Lower lobe of right lung (tissue), 2 donors: ENCODE data around the gene CXCR3. TPM values are rescaled to one million over a fixed set of nuclear protein-coding genes. Genes with fewer than 3 reads are reported as not detected.

Source experiments
- ATAC-seq, 2 donors: fragments of 200-7000 bp; cut with Tn5 transposase; one replicate each; pipeline ENCODE4 v1.9.1; 2020 to 2022; ENCODE audit warnings: mild to moderate bottlenecking in 2 of 2, moderate library complexity in 2 of 2
- DNase-seq: peaks from one replicate; pipeline ENCODE4 v3.0.0-alpha.2; 2020
- H3K27ac ChIP-seq: fragments of 200-600 bp; one replicate; pipeline ENCODE4 v1.8.0; 2022
- H3K27me3 ChIP-seq: fragments of 200-600 bp; one replicate; pipeline ENCODE4 v1.8.0; 2022; ENCODE audit warnings: low read depth
- H3K36me3 ChIP-seq: fragments of 200-600 bp; one replicate; pipeline ENCODE4 v1.8.0; 2022; ENCODE audit warnings: mild to moderate bottlenecking
- H3K4me1 ChIP-seq: fragments of 200-600 bp; one replicate; pipeline ENCODE4 v1.8.0; 2022
- H3K4me3 ChIP-seq: fragments of 200-600 bp; one replicate; pipeline ENCODE4 v1.8.0; 2022; ENCODE audit warnings: mild to moderate bottlenecking
- H3K9me3 ChIP-seq: fragments of 200-600 bp; one replicate; pipeline ENCODE4 v1.8.0; 2022
- CTCF ChIP-seq: fragments of 200-600 bp; IDR thresholded peaks from one replicate; pipeline ENCODE4 v1.8.0; 2022; ENCODE audit warnings: antibody characterized with exemption, mild to moderate bottlenecking
- intact Hi-C: fragments of 100-400 bp; cut with DNase I; formaldehyde crosslinking; loops from one replicate; pipeline ENCODE4 v1.11.0; 2022
- total RNA-seq: library from RNA; stranded (reverse); fragmentation: NEBNext Ultra II Directional; extraction: Animal tissue kit (Norgen Biotek cat#: 25700); gene quantifications from one replicate; pipeline ENCODE4 v1.2.1, GENCODE V29; 2021
- donor health status: DM: no; HTN: yes; CAD: no; lungs with severe emphysema.

Gene CXCR3
- total RNA-seq, 1 donor from 2014 or later: 1.9 TPM

- no peak for TF ChIP-seq CTCF
- no peak for ATAC-seq
- Histone ChIP-seq H3K4me1 (peaks cover 21% of the 10 kb centered on the region), H3K36me3 (peaks cover under 1% of the 10 kb centered on the region), H3K9me3 (no peaks in the 10 kb centered on the region), H3K27me3 (no peaks in the 10 kb centered on the region), H3K4me3 (no peak overlapping the region), H3K27ac (no peak overlapping the region)
- intact Hi-C loops: no loop called here
- no peak for DNase-seq
Observed at GRCh38 chrX:71618787-71619186, 476 bp upstream of the CXCR3 start.

DNA sequence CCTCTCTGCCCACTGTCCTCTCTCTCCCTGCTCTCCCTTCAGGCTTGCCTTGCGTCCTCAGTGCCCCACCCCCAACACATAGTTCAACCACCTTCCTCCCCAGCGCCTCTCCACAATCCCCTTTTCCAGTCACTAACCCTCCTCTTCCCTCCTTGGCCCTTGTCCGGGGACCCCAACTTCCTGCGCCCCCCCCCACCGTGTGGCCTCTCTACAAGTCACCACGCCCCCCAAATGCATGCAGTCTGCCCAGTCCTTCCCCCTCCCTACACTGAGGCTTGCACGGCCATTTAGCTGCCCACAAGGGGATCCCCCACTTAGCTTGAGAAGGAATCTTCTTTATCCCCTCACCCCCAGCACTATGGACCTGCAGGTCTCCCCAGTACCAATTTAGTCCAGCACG lies 569 bp downstream of the CXCR3 start:
- Histone ChIP-seq H3K27ac (no peak overlapping the region), H3K27me3 (no peaks in the 10 kb centered on the region), H3K9me3 (no peaks in the 10 kb centered on the region), H3K4me1 (peaks cover 11% of the 10 kb centered on the region), H3K4me3 (peak overlapping the region; percentile 11), H3K36me3 (peaks cover 9% of the 10 kb centered on the region)
- no peak for TF ChIP-seq CTCF
- no peak for DNase-seq
- intact Hi-C loops: no loop called here
- no peak for ATAC-seq

GRCh38 chrX:71616672-71617529 lies 1.4 kb downstream of the CXCR3 start:
- Histone ChIP-seq H3K4me3 (peak overlapping the region; percentile 11), H3K4me1 (peaks cover 4% of the 10 kb centered on the region), H3K9me3 (no peaks in the 10 kb centered on the region), H3K27ac (no peak overlapping the region), H3K27me3 (no peaks in the 10 kb centered on the region), H3K36me3 (peaks cover 15% of the 10 kb centered on the region)
- intact Hi-C loops: no loop called here
- DNase-seq (no peak), ATAC-seq (peak in 1 of 2 donors; percentile 11)
- no peak for TF ChIP-seq CTCF

DNA sequence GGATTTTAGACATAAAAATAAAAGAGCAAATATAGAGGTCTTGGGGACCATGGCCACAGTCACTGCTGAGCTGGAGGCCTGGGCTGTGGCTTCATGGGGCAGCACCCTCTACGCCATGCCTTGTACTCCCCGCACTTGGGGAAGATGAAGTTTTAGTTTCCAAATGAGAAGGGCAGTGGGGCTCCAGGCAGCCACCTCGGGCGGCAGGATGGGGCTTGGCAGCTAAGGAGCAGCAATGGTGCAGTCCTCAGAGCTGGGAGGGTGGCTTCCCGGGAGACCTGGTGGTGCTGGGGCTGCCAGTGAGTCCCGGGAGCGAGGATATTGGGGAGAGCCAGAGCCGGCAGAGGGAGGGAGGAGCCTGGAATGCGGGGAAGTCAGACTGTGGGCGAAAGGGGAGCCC lies 2.4 kb downstream of the CXCR3 start:
- Histone ChIP-seq H3K9me3 (no peaks in the 10 kb centered on the region), H3K4me1 (no peaks in the 10 kb centered on the region), H3K36me3 (peaks cover 24% of the 10 kb centered on the region), H3K27me3 (no peaks in the 10 kb centered on the region), H3K4me3 (peak overlapping the region; percentile 11), H3K27ac (no peak overlapping the region)
- no peak for ATAC-seq
- no peak for TF ChIP-seq CTCF
- intact Hi-C loops: no loop called here
- no peak for DNase-seq

DNA sequence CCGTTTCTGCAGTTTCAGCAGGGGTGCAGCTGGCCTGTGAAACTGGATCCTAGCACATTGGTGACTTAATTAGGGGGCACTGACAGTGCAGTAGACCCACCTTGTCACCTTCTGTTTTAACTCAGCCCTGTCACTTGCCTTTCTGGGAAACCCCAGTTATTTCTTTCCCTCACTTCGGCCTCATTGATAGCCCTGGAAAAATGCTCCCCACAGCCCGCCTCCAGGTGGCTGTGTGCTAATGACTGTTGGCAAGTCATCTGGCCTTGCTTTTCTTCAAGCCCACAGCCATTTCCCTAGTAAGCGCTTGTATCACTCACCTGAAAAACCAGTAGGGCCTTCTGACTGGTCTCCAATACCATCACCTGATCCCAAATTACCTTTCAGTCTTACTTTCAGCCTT lies 3.3 kb downstream of the CXCR3 start:
- no peaks in the 10 kb centered on the region for H3K27me3 ChIP-seq
- no peak overlapping the region for H3K4me3 ChIP-seq
- no peak for DNase-seq
- H3K36me3 ChIP-seq: peaks cover 33% of the 10 kb centered on the region
- intact Hi-C loops: no loop called here
- TF ChIP-seq CTCF: no peak
- no peaks in the 10 kb centered on the region for H3K9me3 ChIP-seq
- H3K4me1 ChIP-seq: no peaks in the 10 kb centered on the region
- H3K27ac ChIP-seq: no peak overlapping the region
- no peak for ATAC-seq
